SK-N-MC (cell line): ENCODE measurements around the gene UBAC2.

Source experiments
- DNase-seq: peaks from one replicate; pipeline ENCODE4 v3.0.0-alpha.2; 2011; ENCODE audit warnings: low read depth, low spot score
- H3K27ac ChIP-seq: fragments of 200-600 bp; sonication (generic); 2 replicates; pipeline ENCODE4 v1.5.1; 2016; ENCODE audit warnings: mixed run types
- H3K36me3 ChIP-seq: fragments of 200-600 bp; sonication (generic); 2 replicates; pipeline ENCODE4 v1.6.1; 2017; ENCODE audit warnings: antibody characterized with exemption, low read length, mixed read lengths; ENCODE audit not compliant: insufficient read depth
- H3K4me3 ChIP-seq: fragments of 200-600 bp; sonication (generic); 2 replicates; pipeline ENCODE4 v1.5.1; 2016
- H3K9ac ChIP-seq: fragments of 200-600 bp; sonication (generic); 2 replicates; pipeline ENCODE4 v1.8.0; 2017; ENCODE audit warnings: mixed run types, mixed read lengths; ENCODE audit not compliant: insufficient read length
- H3K9me3 ChIP-seq: fragments of 200-600 bp; sonication (generic); 2 replicates; pipeline ENCODE4 v1.6.1; 2017; ENCODE audit warnings: low read depth, mild to moderate bottlenecking, antibody characterized with exemption, low read length, moderate library complexity, mixed read lengths
- EZH2 ChIP-seq: fragments of 200-600 bp; sonication (generic); IDR thresholded peaks from one replicate; pipeline ENCODE4 v1.6.1; 2017; ENCODE audit warnings: antibody characterized with exemption
- FOXP2 ChIP-seq: optimal IDR thresholded peaks from 2 replicates; pipeline ENCODE3; 2011; ENCODE audit warnings: mild to moderate bottlenecking, moderate library complexity; ENCODE audit not compliant: insufficient read depth; ENCODE audit errors: extremely low read length, control extremely low read depth
- POLR2AphosphoS5 ChIP-seq: IDR thresholded peaks from 2 replicates; pipeline ENCODE4 v1.6.1; 2012; ENCODE audit warnings: mild to moderate bottlenecking, low read depth, low read length, borderline replicate concordance

The UBAC2 gene

DNA sequence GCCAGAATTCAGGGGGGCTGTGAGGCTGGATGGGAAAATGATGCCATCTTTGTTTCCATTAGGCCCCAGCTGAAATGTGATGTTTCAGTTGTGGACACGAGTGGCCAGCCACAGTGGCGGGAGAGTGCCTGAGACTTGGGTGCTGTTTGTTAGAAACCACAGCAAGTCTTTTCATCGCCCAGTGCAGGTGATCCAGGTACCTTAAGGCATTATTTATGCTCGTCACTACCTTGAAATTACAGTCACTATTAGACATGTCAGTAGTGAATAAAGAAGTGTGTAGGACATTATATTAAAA lies 218.1 kb downstream of the UBAC2 start:
- no peak for TF ChIP-seq POLR2AphosphoS5
- no peak for TF ChIP-seq EZH2
- TF ChIP-seq FOXP2 = no peak
- no peak overlapping the region for H3K4me3 ChIP-seq
- H3K36me3 ChIP-seq = no peaks in the 10 kb centered on the region
- no peaks in the 10 kb centered on the region for H3K9me3 ChIP-seq
- DNase-seq = no peak
- H3K9ac ChIP-seq = no peak overlapping the region
- H3K27ac ChIP-seq = no peak overlapping the region

DNA sequence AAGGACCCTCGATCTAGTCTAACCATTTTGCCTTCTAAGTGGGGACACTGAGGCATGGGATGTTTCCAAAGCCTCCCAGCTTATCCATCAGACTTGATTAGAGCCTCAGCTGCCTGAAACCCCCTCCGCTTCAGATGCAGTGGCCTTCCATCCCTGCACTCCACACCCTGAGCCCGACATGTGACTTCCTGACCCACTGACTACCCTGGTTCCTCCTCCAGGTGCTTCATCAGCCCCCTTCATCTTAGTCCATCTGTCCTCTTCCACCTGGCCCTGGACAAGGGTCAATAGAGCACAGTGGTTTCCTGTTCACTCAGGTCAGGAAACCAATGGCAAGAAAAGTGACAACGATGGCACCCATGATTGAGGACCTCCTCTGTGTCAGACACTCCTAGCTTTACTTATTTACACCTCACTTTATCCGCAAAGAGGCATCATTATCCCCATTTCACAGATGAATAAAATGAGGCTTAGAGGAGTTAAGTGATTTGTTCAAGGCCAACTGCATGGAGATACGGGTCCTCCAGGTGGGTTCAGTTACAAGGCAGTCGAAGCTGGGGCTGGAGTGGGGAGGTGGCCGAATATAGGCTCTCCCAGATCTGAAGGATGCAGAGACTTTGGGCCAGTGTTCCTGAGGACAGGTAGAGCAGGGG lies 219.1 kb downstream of the UBAC2 start:
- Histone ChIP-seq H3K9ac (no peak overlapping the region), H3K27ac (no peak overlapping the region), H3K4me3 (no peak overlapping the region), H3K36me3 (no peaks in the 10 kb centered on the region), H3K9me3 (no peaks in the 10 kb centered on the region)
- TF ChIP-seq FOXP2 (no peak), EZH2 (no peak), POLR2AphosphoS5 (no peak)
- no peak for DNase-seq

DNA sequence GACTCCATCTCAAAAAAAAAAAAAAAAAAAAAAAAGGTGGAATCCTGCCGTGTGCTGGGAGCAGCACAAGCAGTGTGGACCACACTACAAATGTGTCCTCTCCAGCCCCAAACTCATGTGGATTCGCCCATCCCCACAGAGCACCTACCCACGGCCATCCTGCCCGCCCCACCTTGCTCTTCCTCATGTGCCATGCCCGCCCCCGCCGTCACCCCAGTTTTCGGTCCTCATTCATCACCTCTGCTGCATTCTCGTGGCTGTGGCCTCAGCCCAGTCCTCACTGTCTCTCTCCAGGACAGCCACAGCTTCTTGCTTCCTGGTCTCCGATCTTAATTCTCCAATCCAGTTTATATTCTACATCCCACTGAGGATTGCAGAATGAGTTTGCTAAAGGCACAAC lies 220.6 kb downstream of the UBAC2 start:
- Histone ChIP-seq H3K4me3 (no peak overlapping the region), H3K27ac (no peak overlapping the region), H3K36me3 (no peaks in the 10 kb centered on the region), H3K9me3 (no peaks in the 10 kb centered on the region), H3K9ac (no peak overlapping the region)
- no peak for DNase-seq
- TF ChIP-seq POLR2AphosphoS5 (no peak), EZH2 (no peak), FOXP2 (no peak)

DNA sequence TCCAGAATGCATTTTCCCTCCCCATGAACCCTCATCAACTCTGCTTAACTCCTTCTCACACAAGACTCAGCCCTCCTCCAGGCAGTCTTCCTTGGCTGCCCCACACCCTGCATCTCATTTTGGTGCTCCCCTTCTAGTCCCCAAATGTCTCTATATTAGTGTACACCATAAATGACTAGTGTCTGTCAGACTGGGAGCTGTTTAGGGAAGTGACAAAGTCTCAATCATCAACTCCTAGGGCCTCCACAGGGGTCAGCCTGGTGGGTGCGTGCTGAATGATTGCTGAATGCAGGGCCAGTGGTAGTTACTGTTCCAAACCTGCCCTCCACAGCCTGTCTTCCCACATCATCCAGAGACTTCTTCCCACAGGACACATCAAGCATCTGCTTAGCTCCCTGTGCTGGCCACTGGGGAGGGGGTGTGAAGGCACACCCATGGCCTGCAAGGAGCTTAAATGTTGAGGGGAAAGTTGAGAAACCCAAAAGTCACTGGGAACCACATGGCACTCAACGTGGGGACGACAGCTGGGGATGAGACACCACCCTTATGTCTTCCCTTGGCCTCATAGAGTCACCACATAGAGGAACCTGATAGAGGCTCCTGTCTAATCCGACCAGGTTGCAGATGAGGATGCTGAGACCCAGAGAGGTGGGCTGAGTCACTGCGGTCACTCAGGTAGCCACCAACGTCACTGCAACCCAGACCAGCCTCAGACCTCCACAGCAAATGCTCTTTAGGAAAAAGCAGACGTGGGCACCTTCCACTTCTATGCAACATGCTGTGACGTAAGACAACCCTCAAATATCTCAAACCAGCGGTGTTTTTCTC lies 221.3 kb downstream of the UBAC2 start:
- no peak for TF ChIP-seq FOXP2
- TF ChIP-seq POLR2AphosphoS5 = no peak
- no peak for TF ChIP-seq EZH2
- Histone ChIP-seq H3K36me3 (no peaks in the 10 kb centered on the region), H3K9me3 (no peaks in the 10 kb centered on the region), H3K27ac (no peak overlapping the region), H3K9ac (no peak overlapping the region), H3K4me3 (no peak overlapping the region)
- DNase-seq = no peak

DNA sequence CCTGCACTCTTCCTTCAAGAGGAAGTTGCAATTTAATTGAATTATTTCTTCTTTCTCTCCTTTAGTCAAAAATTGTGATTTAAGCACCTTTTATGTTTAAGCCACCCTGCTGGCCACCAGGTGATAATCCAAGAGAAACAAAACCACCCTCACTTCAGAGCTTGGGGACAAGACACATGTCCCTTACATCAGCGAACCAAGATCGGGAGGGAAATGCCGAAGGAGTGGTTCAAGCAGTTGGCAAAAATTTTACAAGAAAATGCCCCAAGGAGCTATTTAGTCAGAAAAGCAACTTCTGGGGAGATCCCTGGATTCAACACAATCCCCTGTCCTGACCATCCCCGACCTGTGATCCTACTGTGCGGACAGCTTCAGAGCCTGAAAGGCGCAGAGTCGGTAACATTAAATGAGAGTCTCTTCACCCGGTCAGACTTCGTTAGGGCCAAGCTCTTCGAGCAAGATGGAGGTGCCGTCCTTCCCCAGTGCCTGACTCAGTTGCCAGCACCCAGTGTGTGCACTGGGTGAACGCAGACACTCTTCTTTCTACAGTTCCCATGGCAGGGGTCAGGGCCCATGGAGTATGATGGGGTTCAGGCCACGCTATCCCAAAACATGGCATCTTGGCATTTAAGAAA lies 222.0 kb downstream of the UBAC2 start:
- Histone ChIP-seq H3K27ac (no peak overlapping the region), H3K9me3 (no peaks in the 10 kb centered on the region), H3K36me3 (no peaks in the 10 kb centered on the region), H3K9ac (no peak overlapping the region), H3K4me3 (no peak overlapping the region)
- TF ChIP-seq FOXP2 = no peak
- no peak for TF ChIP-seq POLR2AphosphoS5
- TF ChIP-seq EZH2 = no peak
- no peak for DNase-seq

DNA sequence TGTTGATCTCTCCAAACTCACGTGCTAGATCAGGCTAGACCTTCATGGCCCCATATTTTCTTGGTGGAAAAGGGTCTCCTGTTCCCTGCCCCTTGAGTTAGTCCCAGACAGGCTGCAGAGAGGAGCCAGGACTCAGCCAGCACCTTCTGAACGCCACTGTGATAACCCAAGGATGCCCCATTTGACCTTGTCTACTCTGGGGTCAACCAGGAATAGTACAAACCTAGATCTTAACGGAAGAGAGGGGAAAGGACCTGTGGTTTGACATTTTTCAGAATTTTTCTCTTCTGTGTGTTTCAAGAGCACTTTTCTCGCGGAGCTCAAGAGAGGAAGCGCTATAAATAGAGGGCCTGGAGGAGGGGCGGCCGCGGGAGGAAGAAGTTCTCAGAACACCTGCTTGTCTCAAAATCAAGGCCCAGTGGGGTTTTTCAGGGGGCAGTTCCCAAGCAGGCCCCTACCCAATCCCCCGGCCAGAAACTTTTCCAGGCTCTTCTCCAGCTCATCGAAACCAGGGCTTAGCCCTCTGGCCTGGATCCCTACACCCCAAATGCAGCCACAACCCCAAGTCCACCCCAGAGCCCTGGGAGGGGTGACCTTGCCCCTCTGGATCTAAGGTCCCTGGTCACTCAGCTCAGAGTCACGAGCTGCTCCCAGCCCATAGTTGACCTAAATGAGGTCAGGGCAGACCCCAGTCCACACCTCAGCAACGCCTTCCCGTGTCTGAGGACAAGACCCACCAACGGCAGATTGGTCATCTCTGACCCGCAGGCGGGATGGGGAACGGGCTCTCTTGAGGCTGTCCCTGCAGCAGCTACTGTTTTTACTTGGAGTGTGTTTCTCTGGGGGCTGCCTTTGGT lies 225.1 kb downstream of the UBAC2 start:
- Histone ChIP-seq H3K36me3 (no peaks in the 10 kb centered on the region), H3K4me3 (no peak overlapping the region), H3K9ac (no peak overlapping the region), H3K27ac (no peak overlapping the region), H3K9me3 (no peaks in the 10 kb centered on the region)
- DNase-seq = no peak
- TF ChIP-seq POLR2AphosphoS5 (no peak), FOXP2 (no peak), EZH2 (no peak)

DNA sequence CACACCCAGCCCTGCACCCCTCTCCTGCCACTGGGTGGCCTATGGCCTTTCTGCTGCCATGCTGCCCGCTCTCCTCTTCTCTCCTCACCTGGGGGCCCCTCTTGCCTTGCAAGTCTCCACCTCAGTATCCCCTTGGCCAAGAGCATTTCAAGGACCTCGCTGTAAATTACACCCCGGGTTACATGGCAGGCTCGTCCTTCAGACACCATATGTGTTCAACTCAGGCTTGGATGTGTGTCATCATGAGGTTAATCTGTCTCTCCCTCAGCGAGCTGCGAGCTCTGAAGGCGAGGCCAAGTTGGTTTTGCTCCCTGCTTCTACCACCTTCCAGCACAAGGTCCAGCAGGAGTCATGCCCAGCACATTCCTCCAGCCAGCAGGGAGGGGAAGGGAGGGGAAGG lies 225.8 kb downstream of the UBAC2 start:
- H3K36me3 ChIP-seq = no peaks in the 10 kb centered on the region
- no peaks in the 10 kb centered on the region for H3K9me3 ChIP-seq
- no peak overlapping the region for H3K4me3 ChIP-seq
- DNase-seq = no peak
- no peak overlapping the region for H3K27ac ChIP-seq
- H3K9ac ChIP-seq = no peak overlapping the region
- no peak for TF ChIP-seq EZH2
- no peak for TF ChIP-seq FOXP2
- TF ChIP-seq POLR2AphosphoS5 = no peak

DNA sequence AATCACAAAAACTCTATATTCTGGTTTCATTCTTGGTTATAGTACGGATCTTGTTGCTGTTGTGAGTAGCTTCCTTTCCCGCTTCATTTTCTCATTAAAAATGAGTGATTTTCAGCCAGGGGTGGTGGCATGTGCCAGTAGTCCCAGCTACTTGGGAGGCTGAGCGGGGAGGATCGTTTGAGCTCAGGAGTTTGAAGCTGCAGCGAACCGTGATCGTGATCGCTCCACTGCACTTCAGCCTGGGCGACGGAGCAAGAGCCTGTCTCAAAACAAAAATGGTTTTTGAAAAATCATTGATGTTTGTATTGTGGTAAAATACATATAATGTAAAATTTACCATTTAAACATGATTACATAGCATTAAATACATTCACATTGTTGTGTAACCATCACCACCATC lies 229.0 kb downstream of the UBAC2 start:
- Histone ChIP-seq H3K9ac (no peak overlapping the region), H3K9me3 (no peaks in the 10 kb centered on the region), H3K27ac (no peak overlapping the region), H3K4me3 (no peak overlapping the region), H3K36me3 (no peaks in the 10 kb centered on the region)
- TF ChIP-seq FOXP2 = no peak
- no peak for TF ChIP-seq POLR2AphosphoS5
- no peak for TF ChIP-seq EZH2
- DNase-seq = no peak
